ENCODE measurements around the gene MSLN. TPM values are rescaled to one million over a fixed set of nuclear protein-coding genes. Genes with fewer than 3 reads are reported as not detected.

The MSLN gene
- total and polyA plus RNA-seq, 2 experiments from 2014 or later, result 0.10 TPM; not detected in 1

DNA sequence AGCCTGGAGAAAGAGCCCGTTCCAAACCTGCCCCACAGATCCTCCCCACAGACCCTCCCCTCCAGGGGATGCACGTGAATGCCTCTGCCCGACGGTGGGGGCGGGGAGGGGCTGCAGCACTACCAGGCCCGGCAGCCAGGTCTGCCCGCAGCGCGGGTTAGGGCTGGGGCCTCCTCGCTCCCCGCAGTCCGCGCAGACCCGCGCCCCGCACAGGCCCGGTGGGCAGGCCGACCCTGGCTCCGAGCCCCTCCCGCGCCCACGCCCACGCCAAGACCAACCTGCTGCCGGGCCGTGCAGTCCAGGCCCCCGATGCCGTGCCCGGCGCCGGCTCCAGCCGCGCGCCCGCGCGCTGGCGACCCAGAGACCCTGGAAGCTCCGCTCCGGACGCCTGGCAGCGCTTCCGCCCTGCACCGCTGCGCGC is 27.5 kb downstream of the MSLN start, which contains the start of gene RPUSD1:
TSS of gene RPUSD1 (minus strand) at position 404 of the 421 bp plus-strand sequence. CDS start 644 bp downstream, outside the sequence.
- Histone ChIP-seq H3F3A (replicated peaks; ENCODE audit: low read depth) (no peaks in the 10 kb centered on the region), H2AFZ (no peak within 1 kb of the TSS), H3K36me3 (ENCODE audit: insufficient read depth) (no peaks in the 10 kb centered on the region; the same call in 1 of the 2 replicates), H3K27me3 (ENCODE audit: insufficient read depth) (no peaks in the 10 kb centered on the region), H3K4me1 (ENCODE audit: insufficient read depth) (no peaks in the 10 kb centered on the region), H3K9me2 (ENCODE audit: insufficient read depth) (no peaks in the 10 kb centered on the region), H3K27ac (ENCODE audit: low read depth) (no peak within 1 kb of the TSS), H3K4me3 (peak within 1 kb of the TSS; percentile 90), H3K79me2 (replicated peaks; ENCODE audit: insufficient read depth) (peaks cover 11% of the 10 kb centered on the region; the same call in 1 of the 2 replicates), H3K4me2 (peak within 1 kb of the TSS; percentile 91), H4K20me1 (replicated peaks; ENCODE audit: insufficient read depth) (peaks cover 10% of the 10 kb centered on the region)
- ATAC-seq (peak; percentile 36), DNase-seq (ENCODE audit: low spot score) (peak; percentile 57)
- H3K36me3 Mint-ChIP-seq (ENCODE audit: low read depth), result peaks cover 17% of the 10 kb centered on the region
- peak within 1 kb of the TSS; percentile 86; the same call in 1 of the 2 replicates for H3K27ac Mint-ChIP-seq
- peak within 1 kb of the TSS; percentile 88 for H3K4me3 Mint-ChIP-seq
- TF ChIP-seq ZNF114 (CRISPR knock-in tag; IDR thresholded peaks at IDR 0.05) (no peak), STAT1 (IDR thresholded peaks at IDR 0.05; ENCODE audit: unreplicated experiment) (no peak), JUNB (IDR thresholded peaks at IDR 0.05; ENCODE audit: unreplicated experiment) (no peak), REST (IDR thresholded peaks at IDR 0.05; ENCODE audit: unreplicated experiment) (no peak), EZH2 (IDR thresholded peaks at IDR 0.05; ENCODE audit: low read depth, unreplicated experiment) (no peak)
- no peaks in the 10 kb centered on the region for H3K4me1 Mint-ChIP-seq
- H3K9me3 Mint-ChIP-seq, result no peaks in the 10 kb centered on the region; the same call in 2 of the 3 replicates
- H3K27me3 Mint-ChIP-seq (ENCODE audit: insufficient read depth, low read depth, poor library complexity), result peaks cover 14% of the 10 kb centered on the region

- Histone ChIP-seq H3K4me1 (ENCODE audit: insufficient read depth) (no peaks in the 10 kb centered on the region), H3K27me3 (ENCODE audit: insufficient read depth) (no peaks in the 10 kb centered on the region), H4K20me1 (replicated peaks; ENCODE audit: insufficient read depth) (peaks cover 10% of the 10 kb centered on the region), H3K36me3 (ENCODE audit: insufficient read depth) (no peaks in the 10 kb centered on the region; the same call in 1 of the 2 replicates), H3K27ac (ENCODE audit: low read depth) (no peak within 1 kb of the TSS), H3K79me2 (replicated peaks; ENCODE audit: insufficient read depth) (peaks cover 11% of the 10 kb centered on the region; the same call in 1 of the 2 replicates), H2AFZ (no peak within 1 kb of the TSS), H3F3A (replicated peaks; ENCODE audit: low read depth) (no peaks in the 10 kb centered on the region), H3K9me2 (ENCODE audit: insufficient read depth) (no peaks in the 10 kb centered on the region), H3K4me3 (peak within 1 kb of the TSS; percentile 90), H3K4me2 (peak within 1 kb of the TSS; percentile 91)
- Mint-ChIP-seq H3K27me3 (ENCODE audit: insufficient read depth, low read depth, poor library complexity) (peaks cover 14% of the 10 kb centered on the region), H3K4me3 (peak within 1 kb of the TSS; percentile 88), H3K27ac (peak within 1 kb of the TSS; percentile 86; the same call in 1 of the 2 replicates), H3K9me3 (no peaks in the 10 kb centered on the region; the same call in 2 of the 3 replicates), H3K36me3 (ENCODE audit: low read depth) (peaks cover 17% of the 10 kb centered on the region), H3K4me1 (no peaks in the 10 kb centered on the region)
- DNase-seq (ENCODE audit: low spot score), result peak; percentile 93
- ATAC-seq, result peak; percentile 64
- TF ChIP-seq CREB1 (CRISPR knock-in tag; IDR thresholded peaks at IDR 0.05; ENCODE audit: low read depth) (no peak), EZH2phosphoT487 (IDR thresholded peaks at IDR 0.05; ENCODE audit: unreplicated experiment) (no peak), CTCF (conservative IDR thresholded peaks at IDR 0.05; ENCODE audit: low read depth in 2 of 2) (no peak), ZNF331 (CRISPR knock-in tag; IDR thresholded peaks at IDR 0.05; ENCODE audit: low read depth) (no peak), POLR2AphosphoS5 (IDR thresholded peaks at IDR 0.05; ENCODE audit: low read depth) (peak; percentile 71)
Measured at GRCh38 chr16:788399-789126, 28.0 kb downstream of the MSLN start, which contains the start of gene CHTF18. CHTF18 (plus strand) TSS chr16:788620; CDS start chr16:788685, 65 bp downstream.
